ENCODE measurements around the gene ADGRB3. TPM values are rescaled to one million over a fixed set of nuclear protein-coding genes. Genes with fewer than 3 reads are reported as not detected.

Gene ADGRB3
- polyA plus RNA-seq, 1 experiment, result 0.12 TPM

DNA sequence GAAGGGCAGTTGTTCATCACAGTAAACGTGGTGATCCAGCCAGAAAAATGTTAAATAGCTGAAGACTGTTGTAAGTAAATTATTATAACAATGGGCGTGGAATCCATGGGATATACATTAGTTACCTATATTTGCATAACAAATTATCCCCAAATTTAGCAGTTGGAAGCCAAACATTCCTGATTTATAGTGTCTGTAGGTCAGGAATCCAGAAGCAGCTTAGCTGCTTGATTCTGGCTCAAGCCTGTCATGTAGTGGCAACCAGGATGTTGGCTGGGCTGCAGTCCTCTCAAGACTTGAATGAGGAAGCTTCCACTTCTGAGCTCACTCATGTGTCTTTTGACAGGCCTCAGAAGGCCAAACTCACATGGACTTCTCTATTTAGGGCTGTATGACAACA lies 6.9 kb upstream of the ADGRB3 start:
- Histone ChIP-seq H3K27me3 (ENCODE audit: control insufficient read depth, insufficient read depth, low read length) (no peaks in the 10 kb centered on the region; the same call in 1 of the 2 replicates), H3K4me3 (ENCODE audit: low read depth, low read length) (no peak overlapping the region), H3K36me3 (ENCODE audit: control insufficient read depth, insufficient read depth, low read length) (no peaks in the 10 kb centered on the region)
- POLR2A ChIA-PET, result no interaction called here
- DNase-seq (ENCODE audit: low read depth), result no peak
- CTCF ChIA-PET, result interaction anchor here (0.7 kb wide), 1 partner anchor 10 kb away, joined by 3 read pairs; no protein-coding TSS in a partner anchor
- TF ChIP-seq, protein P1, sequence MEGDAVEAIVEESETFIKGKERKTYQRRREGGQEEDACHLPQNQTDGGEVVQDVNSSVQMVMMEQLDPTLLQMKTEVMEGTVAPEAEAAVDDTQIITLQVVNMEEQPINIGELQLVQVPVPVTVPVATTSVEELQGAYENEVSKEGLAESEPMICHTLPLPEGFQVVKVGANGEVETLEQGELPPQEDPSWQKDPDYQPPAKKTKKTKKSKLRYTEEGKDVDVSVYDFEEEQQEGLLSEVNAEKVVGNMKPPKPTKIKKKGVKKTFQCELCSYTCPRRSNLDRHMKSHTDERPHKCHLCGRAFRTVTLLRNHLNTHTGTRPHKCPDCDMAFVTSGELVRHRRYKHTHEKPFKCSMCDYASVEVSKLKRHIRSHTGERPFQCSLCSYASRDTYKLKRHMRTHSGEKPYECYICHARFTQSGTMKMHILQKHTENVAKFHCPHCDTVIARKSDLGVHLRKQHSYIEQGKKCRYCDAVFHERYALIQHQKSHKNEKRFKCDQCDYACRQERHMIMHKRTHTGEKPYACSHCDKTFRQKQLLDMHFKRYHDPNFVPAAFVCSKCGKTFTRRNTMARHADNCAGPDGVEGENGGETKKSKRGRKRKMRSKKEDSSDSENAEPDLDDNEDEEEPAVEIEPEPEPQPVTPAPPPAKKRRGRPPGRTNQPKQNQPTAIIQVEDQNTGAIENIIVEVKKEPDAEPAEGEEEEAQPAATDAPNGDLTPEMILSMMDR (IDR thresholded peaks at IDR 0.05; ENCODE audit: insufficient read depth, low read depth, low read length), result no peak

DNA sequence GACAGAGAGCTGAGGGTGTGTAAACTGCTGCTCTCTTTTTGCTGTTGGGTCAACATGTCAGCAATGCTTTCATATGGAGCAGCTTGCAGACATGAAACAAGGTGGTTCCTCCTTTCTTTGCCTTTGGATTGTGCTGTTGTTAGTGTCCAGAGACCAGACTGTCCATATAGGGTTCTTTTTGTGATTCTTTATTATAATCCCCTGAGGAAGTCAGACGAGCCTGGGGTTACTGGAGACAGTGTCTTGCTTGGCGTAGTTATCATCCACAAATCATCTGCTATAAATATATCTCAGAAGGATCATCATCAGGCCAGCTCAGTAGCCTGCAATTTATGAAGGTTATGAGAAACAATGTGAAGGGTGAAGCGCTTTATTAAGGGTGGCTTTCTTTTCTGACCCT lies 2.3 kb upstream of the ADGRB3 start:
- DNase-seq (ENCODE audit: low read depth), result no peak
- Histone ChIP-seq H3K36me3 (ENCODE audit: control insufficient read depth, insufficient read depth, low read length) (no peaks in the 10 kb centered on the region), H3K27me3 (ENCODE audit: control insufficient read depth, insufficient read depth, low read length) (peaks cover 15% of the 10 kb centered on the region), H3K4me3 (ENCODE audit: low read depth, low read length) (no peak overlapping the region)
- CTCF ChIA-PET, result no interaction called here
- POLR2A ChIA-PET, result no interaction called here
- TF ChIP-seq, protein P1 (IDR thresholded peaks at IDR 0.05; ENCODE audit: insufficient read depth, low read depth, low read length), result no peak

DNA sequence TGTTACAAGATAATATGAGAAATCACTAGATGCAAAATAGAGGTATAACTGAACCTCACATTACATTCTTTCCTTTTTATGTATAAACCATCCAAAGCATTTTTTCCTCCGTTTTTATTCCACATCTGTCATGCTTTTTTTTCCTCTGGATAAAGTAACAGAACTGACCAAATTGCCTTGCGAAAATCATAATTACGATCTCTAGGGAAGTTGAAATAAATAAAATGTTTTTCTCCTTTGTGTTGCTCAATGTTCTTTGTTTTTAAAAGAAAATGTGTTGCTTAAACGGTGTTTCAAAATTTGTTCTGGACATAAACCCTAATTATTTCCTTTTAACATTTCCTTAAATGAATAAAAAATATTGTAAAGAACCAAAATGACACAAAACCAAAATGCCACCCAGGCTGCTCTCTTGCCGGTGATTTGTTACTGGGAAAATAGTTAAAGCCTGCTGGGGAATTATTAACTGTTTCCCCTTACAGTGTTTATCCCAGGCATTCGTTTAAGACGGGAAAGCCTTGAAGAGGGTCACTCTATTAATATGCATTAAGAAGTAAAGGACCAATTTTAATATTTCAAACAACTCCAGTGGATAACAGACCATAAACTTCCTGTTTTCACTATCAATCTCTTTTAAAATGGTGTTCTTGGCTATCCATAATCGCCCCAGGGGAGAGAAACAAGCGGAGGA lies 1.7 kb upstream of the ADGRB3 start:
- DNase-seq (ENCODE audit: low read depth), result no peak
- Histone ChIP-seq H3K4me3 (ENCODE audit: low read depth, low read length) (no peak overlapping the region), H3K36me3 (ENCODE audit: control insufficient read depth, insufficient read depth, low read length) (no peaks in the 10 kb centered on the region), H3K27me3 (ENCODE audit: control insufficient read depth, insufficient read depth, low read length) (peaks cover 15% of the 10 kb centered on the region)
- ChIA-PET CTCF (no interaction called here), POLR2A (no interaction called here)
- TF ChIP-seq, protein P1 (IDR thresholded peaks at IDR 0.05; ENCODE audit: insufficient read depth, low read depth, low read length), result no peak

DNA sequence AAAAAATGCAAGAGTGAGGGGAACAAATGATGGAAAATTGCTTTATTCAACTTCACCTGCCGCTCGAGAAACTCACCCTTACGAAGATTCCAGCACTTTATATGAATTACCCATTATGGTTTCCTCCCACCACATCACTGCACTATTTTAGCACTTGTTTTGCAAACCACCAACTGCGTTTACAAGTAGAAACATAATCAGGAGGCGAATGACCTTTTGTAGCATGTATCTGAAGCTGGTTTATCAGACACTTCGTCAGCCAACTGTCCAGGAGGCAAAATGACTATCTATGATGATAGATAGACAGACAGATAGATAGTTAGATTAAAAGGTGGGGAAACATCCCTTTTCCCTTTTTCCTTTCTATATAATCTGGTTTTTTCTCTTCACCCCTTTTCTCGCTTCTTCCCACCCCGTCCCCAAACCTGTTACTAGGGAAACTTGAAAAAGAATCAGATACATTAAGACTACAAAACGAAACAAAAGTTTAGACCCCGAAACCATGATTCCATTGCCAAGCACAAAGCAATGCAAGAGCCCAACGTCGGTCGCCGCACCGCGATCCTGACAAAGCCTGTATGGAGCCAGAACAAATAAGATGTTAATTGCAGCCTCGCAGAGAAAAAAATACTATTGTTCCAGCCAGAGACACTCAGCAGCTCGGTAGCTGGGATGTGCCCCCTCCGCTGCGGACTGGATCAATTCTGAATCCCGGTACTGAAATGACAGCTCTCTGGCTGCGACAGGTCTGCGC lies 933 bp upstream of the ADGRB3 start:
- DNase-seq (ENCODE audit: low read depth), result no peak
- peaks cover 15% of the 10 kb centered on the region for H3K27me3 ChIP-seq (ENCODE audit: control insufficient read depth, insufficient read depth, low read length)
- ChIA-PET POLR2A (no interaction called here), CTCF (no interaction called here)
- H3K36me3 ChIP-seq (ENCODE audit: control insufficient read depth, insufficient read depth, low read length), result no peaks in the 10 kb centered on the region
- TF ChIP-seq, protein P1 (IDR thresholded peaks at IDR 0.05; ENCODE audit: insufficient read depth, low read depth, low read length), result no peak
- peak overlapping the region; percentile 47 for H3K4me3 ChIP-seq (ENCODE audit: low read depth, low read length)

DNA sequence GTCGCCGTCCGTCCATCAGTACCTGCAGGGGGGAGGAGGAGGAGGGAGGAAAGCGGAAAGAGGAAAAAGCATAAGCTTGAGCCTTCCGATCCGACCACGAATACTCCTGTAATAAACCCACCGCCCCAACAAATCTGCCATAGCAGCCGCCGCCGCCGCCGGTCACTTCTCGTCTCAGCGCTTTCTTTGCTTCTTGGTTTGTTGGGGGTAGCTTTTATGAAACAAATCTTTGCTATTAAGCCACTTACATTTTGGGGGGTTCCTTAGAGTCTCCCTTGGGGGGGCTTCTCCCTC lies 277 bp downstream of the ADGRB3 start:
- peak overlapping the region; percentile 47 for H3K4me3 ChIP-seq (ENCODE audit: low read depth, low read length)
- POLR2A ChIA-PET, result no interaction called here
- no peaks in the 10 kb centered on the region for H3K36me3 ChIP-seq (ENCODE audit: control insufficient read depth, insufficient read depth, low read length)
- peaks cover 15% of the 10 kb centered on the region for H3K27me3 ChIP-seq (ENCODE audit: control insufficient read depth, insufficient read depth, low read length)
- CTCF ChIA-PET, result interaction anchor here (0.7 kb wide), 1 partner anchor 1343 kb away, joined by 3 read pairs; no protein-coding TSS in a partner anchor
- no peak for DNase-seq (ENCODE audit: low read depth)
- TF ChIP-seq, protein P1 (IDR thresholded peaks at IDR 0.05; ENCODE audit: insufficient read depth, low read depth, low read length), result no peak
